HepG2 (cell line): Measurements from ENCODE around the gene KIF26B. TPM values are rescaled to one million over a fixed set of nuclear protein-coding genes. Genes with fewer than 3 reads are reported as not detected.

Source experiments
- ARID5B ChIP-seq: IDR thresholded peaks from 2 replicates; pipeline ENCODE4 v1.4.0; 2020; ENCODE audit warnings: mild to moderate bottlenecking, missing genetic modification reagents
- BCLAF1 ChIP-seq: fragments of 450-650 bp; IDR thresholded peaks from 2 replicates; pipeline ENCODE4 v1.6.1; 2017; ENCODE audit warnings: mild to moderate bottlenecking
- CBX2 ChIP-seq, 2 experiments: fragments of 200-600 bp in 1 of 2; sonication (generic); formaldehyde crosslinking in 1 of 2; IDR thresholded peaks; 2 replicates each; pipeline versions ENCODE4 v1.7.0 to v1.8.1; 2018 to 2022; ENCODE audit warnings: low read depth in 2 of 2, low read length in 1 of 2, mild to moderate bottlenecking in 1 of 2, missing genetic modification reagents in 1 of 2
- ETV5 ChIP-seq: IDR thresholded peaks from 2 replicates; pipeline ENCODE4 v1.6.1; 2018; ENCODE audit warnings: missing biosample characterization, missing genetic modification reagents, inconsistent platforms, borderline replicate concordance
- FOXP4 ChIP-seq: sonication (generic); formaldehyde crosslinking; IDR thresholded peaks from 2 replicates; pipeline ENCODE4 v1.4.0; 2020; ENCODE audit warnings: missing genetic modification reagents
- IKZF5 ChIP-seq: IDR thresholded peaks from 2 replicates; pipeline ENCODE4 v1.6.1; 2018; ENCODE audit warnings: missing genetic modification reagents, mild to moderate bottlenecking, missing compliant biosample characterization
- MXD1 ChIP-seq: sonication (generic); formaldehyde crosslinking; IDR thresholded peaks from 2 replicates; pipeline ENCODE4 v1.4.0; 2020; ENCODE audit warnings: mild to moderate bottlenecking, missing genetic modification reagents
- POLR2G ChIP-seq: fragments of 200-400 bp; formaldehyde crosslinking; IDR thresholded peaks from 2 replicates; pipeline ENCODE4 v1.6.1; 2018; ENCODE audit warnings: mild to moderate bottlenecking, low read depth, low read length, moderate library complexity
- PREB ChIP-seq: sonication (generic); formaldehyde crosslinking; IDR thresholded peaks from 2 replicates; pipeline ENCODE4 v1.4.0; 2020; ENCODE audit warnings: missing genetic modification reagents
- RNF2 ChIP-seq: fragments of 450-650 bp; conservative IDR thresholded peaks from 2 replicates; pipeline ENCODE4 v1.6.1; 2016; ENCODE audit warnings: low read depth
- SP1 ChIP-seq, 2 experiments: fragments of 450-650 bp in 1 of 2; sonication (generic) in 1 of 2; formaldehyde crosslinking in 1 of 2; IDR thresholded peaks; 2 replicates each; pipeline versions ENCODE4 v1.4.0 to v1.6.1; 2016 to 2020; ENCODE audit warnings: missing genetic modification reagents in 1 of 2
- TOPORS ChIP-seq: sonication (generic); formaldehyde crosslinking; IDR thresholded peaks from 2 replicates; pipeline ENCODE4 v1.8.0; 2023; ENCODE audit warnings: mild to moderate bottlenecking, missing genetic modification reagents
- ZNF121 ChIP-seq: sonication (generic); formaldehyde crosslinking; IDR thresholded peaks from 2 replicates; pipeline ENCODE4 v1.5.0; 2020; ENCODE audit warnings: mild to moderate bottlenecking, missing genetic modification reagents
- polyA plus RNA-seq, 8 experiments: library from polyadenylated mRNA; depleted of rRNA in 3 of 8; stranded (reverse) in 7 of 8; unstranded in 1 of 8; fragments of >200 nt; fragmentation: Illumina TruSeq in 4 of 8; extraction: Trizol in 4 of 8; gene quantifications; 2 replicates each; pipeline versions ENCODE4 v1.2.1 to v1.2.3, GENCODE V29; 2011 to 2016; ENCODE audit warnings: low read depth in 4 of 8, missing spikeins in 1 of 8, mixed read lengths in 1 of 8; ENCODE audit not compliant: insufficient read depth in 1 of 8
- total RNA-seq, 5 experiments: library from RNA; depleted of rRNA; stranded (reverse); fragments of >200 nt; fragmentation: Illumina TruSeq; extraction: Trizol; gene quantifications; 2 replicates each; pipeline ENCODE4 v1.2.3, GENCODE V29; 2016; ENCODE audit warnings: low read depth in 1 of 5

Gene KIF26B
- total and polyA plus RNA-seq, 2 of the 13 experiments (the other 11 are each of a cell fraction or from before 2014, with no cell fraction given) = 0.08 to 0.09 TPM

- TF ChIP-seq RNF2 (no peak), CBX2 (IDR thresholded peaks at IDR 0.05; ENCODE audit: low read depth, low read length) (no peak), CBX2 (CRISPR knock-in tag; IDR thresholded peaks at IDR 0.05; ENCODE audit: low read depth) (0 out of 2 replicates have a peak, but pooled peaks have one; percentile 36), ARID5B (CRISPR knock-in tag) (peak; percentile 27; the same call in 1 of the 2 replicates), ZNF121 (CRISPR knock-in tag) (no peak), BCLAF1 (no peak), PREB (no peak), FOXP4 (CRISPR knock-in tag) (peak; percentile 42; the same call in 1 of the 2 replicates), IKZF5 (no peak), TOPORS (CRISPR knock-in tag) (no peak), SP1 (IDR thresholded peaks at IDR 0.05) (no peak), SP1 (CRISPR knock-in tag; IDR thresholded peaks at IDR 0.05) (no peak), MXD1 (CRISPR knock-in tag) (no peak), ETV5 (CRISPR knock-in tag) (peak; percentile 71; the same call in 1 of the 2 replicates), POLR2G (no peak)
These were observed 308.8 kb downstream of the KIF26B start (continued) for GRCh38 chr1:245463392-245464165.
